Uterus (tissue), 4 donors: Measurements from ENCODE around the gene PLEKHA1. TPM values are rescaled to one million over a fixed set of nuclear protein-coding genes. Genes with fewer than 3 reads are reported as not detected.

ENCODE experiments used
- DNase-seq, 2 donors: peaks; one replicate each; pipeline ENCODE4 v3.0.0-alpha.2; 2019 to 2020
- H3K27ac ChIP-seq, 2 donors: fragments of 200-600 bp; sonication (generic); 1 replicate in 1 of 2; 2 replicates in 1 of 2; pipeline ENCODE4 v1.5.1; 2016 to 2018
- H3K27me3 ChIP-seq, 2 donors: fragments of 200-600 bp; sonication (generic); one replicate each; pipeline ENCODE4 v1.5.1; 2018 to 2019; ENCODE audit warnings: control low read depth in 1 of 2
- H3K36me3 ChIP-seq, 2 donors: fragments of 200-600 bp; sonication (generic); one replicate each; pipeline ENCODE4 v1.5.1; 2019; ENCODE audit warnings: control low read depth in 1 of 2
- H3K4me1 ChIP-seq, 2 donors: fragments of 200-600 bp; sonication (generic); one replicate each; pipeline ENCODE4 v1.5.1; 2018 to 2019; ENCODE audit warnings: control low read depth in 1 of 2
- H3K4me3 ChIP-seq, 2 donors: fragments of 200-600 bp; sonication (generic); 1 replicate in 1 of 2; 2 replicates in 1 of 2; pipeline ENCODE4 v1.5.1; 2018 to 2019; ENCODE audit warnings: mild to moderate bottlenecking in 1 of 2
- H3K9me3 ChIP-seq, 2 donors: fragments of 200-600 bp; sonication (generic); one replicate each; pipeline ENCODE4 v1.5.1; 2019; ENCODE audit warnings: control low read depth in 1 of 2
- POLR2A ChIP-seq, 2 donors: fragments of 450-650 bp; IDR thresholded peaks; one replicate each; pipeline ENCODE4 v1.6.1; 2016; ENCODE audit warnings: antibody characterized with exemption in 2 of 2, mild to moderate bottlenecking in 1 of 2, moderate library complexity in 1 of 2
- intact Hi-C: fragments of 100-400 bp; cut with DNase I; formaldehyde crosslinking; loops from one replicate; pipeline ENCODE4 v1.15.1; 2023; ENCODE audit warnings: low total_unique reads
- total RNA-seq, 4 donors: library from RNA; depleted of rRNA in 3 of 4; stranded (reverse); fragments of >200 nt in 3 of 4; gene quantifications; one replicate each; pipeline versions ENCODE4 v1.1.0 to v1.2.4, GENCODE V29; 2014 to 2023
- TF ChIP-seq, protein P1 (sequence below), 4 experiments: fragments of 200-600 bp in 2 of 4; fragments of 450-650 bp in 2 of 4; sonication (generic) in 2 of 4; IDR thresholded peaks; one replicate each; pipeline ENCODE4 v1.5.1; 2016 to 2019; ENCODE audit warnings: antibody characterized with exemption in 4 of 4, mild to moderate bottlenecking in 2 of 4, moderate library complexity in 1 of 4
- donor health status: DM: yes; HTN: yes; CAD: no.

The PLEKHA1 gene
- total RNA-seq, 4 donors from 2014 or later = 9.2 to 54.1 (median 29.0) TPM

DNA sequence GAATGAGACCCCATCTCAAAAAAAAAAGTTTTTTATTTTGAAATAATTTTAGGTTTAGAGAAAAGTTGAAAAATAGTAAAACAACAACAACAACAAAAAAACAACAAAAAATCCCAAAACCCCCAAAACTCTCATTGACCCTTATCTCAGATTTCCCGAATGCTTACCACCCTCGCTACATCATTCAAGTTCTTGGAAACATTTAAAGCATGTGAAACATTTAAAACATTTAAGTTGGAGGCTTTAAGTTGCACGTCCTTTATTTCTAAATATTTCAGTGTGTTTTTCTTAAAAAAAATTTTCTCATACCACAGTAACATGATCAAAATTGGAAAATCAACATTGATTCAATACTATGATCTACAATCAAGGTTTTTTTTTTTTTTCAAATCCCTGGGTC, 79.6 kb downstream of the PLEKHA1 start:
- DNase-seq = no peak
- intact Hi-C loops = no loop called here
- H3K4me1 ChIP-seq = no peaks in the 10 kb centered on the region
- H3K9me3 ChIP-seq = no peaks in the 10 kb centered on the region
- no peak overlapping the region for H3K27ac ChIP-seq
- H3K36me3 ChIP-seq = no peaks in the 10 kb centered on the region
- no peaks in the 10 kb centered on the region for H3K27me3 ChIP-seq
- TF ChIP-seq, protein P1, sequence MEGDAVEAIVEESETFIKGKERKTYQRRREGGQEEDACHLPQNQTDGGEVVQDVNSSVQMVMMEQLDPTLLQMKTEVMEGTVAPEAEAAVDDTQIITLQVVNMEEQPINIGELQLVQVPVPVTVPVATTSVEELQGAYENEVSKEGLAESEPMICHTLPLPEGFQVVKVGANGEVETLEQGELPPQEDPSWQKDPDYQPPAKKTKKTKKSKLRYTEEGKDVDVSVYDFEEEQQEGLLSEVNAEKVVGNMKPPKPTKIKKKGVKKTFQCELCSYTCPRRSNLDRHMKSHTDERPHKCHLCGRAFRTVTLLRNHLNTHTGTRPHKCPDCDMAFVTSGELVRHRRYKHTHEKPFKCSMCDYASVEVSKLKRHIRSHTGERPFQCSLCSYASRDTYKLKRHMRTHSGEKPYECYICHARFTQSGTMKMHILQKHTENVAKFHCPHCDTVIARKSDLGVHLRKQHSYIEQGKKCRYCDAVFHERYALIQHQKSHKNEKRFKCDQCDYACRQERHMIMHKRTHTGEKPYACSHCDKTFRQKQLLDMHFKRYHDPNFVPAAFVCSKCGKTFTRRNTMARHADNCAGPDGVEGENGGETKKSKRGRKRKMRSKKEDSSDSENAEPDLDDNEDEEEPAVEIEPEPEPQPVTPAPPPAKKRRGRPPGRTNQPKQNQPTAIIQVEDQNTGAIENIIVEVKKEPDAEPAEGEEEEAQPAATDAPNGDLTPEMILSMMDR (IDR thresholded peaks at IDR 0.05) = no peak
- no peak for TF ChIP-seq POLR2A (IDR thresholded peaks at IDR 0.05)
- H3K4me3 ChIP-seq = no peak overlapping the region

- H3K4me1 ChIP-seq = no peaks in the 10 kb centered on the region
- H3K4me3 ChIP-seq = no peak within 1 kb of the TSS
- H3K9me3 ChIP-seq = no peaks in the 10 kb centered on the region
- no peaks in the 10 kb centered on the region for H3K27me3 ChIP-seq
- no peak for DNase-seq
- intact Hi-C loops = no loop called here
- TF ChIP-seq POLR2A (IDR thresholded peaks at IDR 0.05) = no peak
- TF ChIP-seq, protein P1 (IDR thresholded peaks at IDR 0.05) = no peak
- no peak within 1 kb of the TSS for H3K27ac ChIP-seq
- no peaks in the 10 kb centered on the region for H3K36me3 ChIP-seq
Observed at GRCh38 chr10:122454603-122455080, 80.1 kb downstream of the PLEKHA1 start, which contains the start of gene ARMS2. Gene ARMS2 (plus strand): TSS chr10:122454653. CDS start chr10:122454728, 75 bp downstream.

- Histone ChIP-seq H3K4me1 (peaks cover 0 to 4% of the 10 kb centered on the region in 2 donors), H3K27ac (no peak overlapping the region), H3K27me3 (no peaks in the 10 kb centered on the region), H3K4me3 (no peak overlapping the region), H3K9me3 (no peaks in the 10 kb centered on the region), H3K36me3 (no peaks in the 10 kb centered on the region)
- TF ChIP-seq, protein P1 (IDR thresholded peaks at IDR 0.05) = no peak
- no peak for TF ChIP-seq POLR2A (IDR thresholded peaks at IDR 0.05)
- intact Hi-C loops = no loop called here
- DNase-seq = no peak
Observed at GRCh38 chr10:122455376-122456079, 81.0 kb downstream of the PLEKHA1 start.

- Histone ChIP-seq H3K4me3 (no peak overlapping the region), H3K27me3 (no peaks in the 10 kb centered on the region), H3K9me3 (no peaks in the 10 kb centered on the region), H3K4me1 (peaks cover 0 to 4% of the 10 kb centered on the region in 2 donors), H3K27ac (no peak overlapping the region), H3K36me3 (no peaks in the 10 kb centered on the region)
- intact Hi-C loops = no loop called here
- DNase-seq = no peak
- no peak for TF ChIP-seq POLR2A (IDR thresholded peaks at IDR 0.05)
- TF ChIP-seq, protein P1 (IDR thresholded peaks at IDR 0.05) = no peak
Observed at GRCh38 chr10:122457934-122458333, 83.4 kb downstream of the PLEKHA1 start.

- TF ChIP-seq POLR2A (IDR thresholded peaks at IDR 0.05) = no peak
- TF ChIP-seq, protein P1 (IDR thresholded peaks at IDR 0.05) = no peak
- Histone ChIP-seq H3K27me3 (no peaks in the 10 kb centered on the region), H3K4me1 (peaks cover 0 to 4% of the 10 kb centered on the region in 2 donors), H3K9me3 (no peaks in the 10 kb centered on the region), H3K4me3 (no peak overlapping the region), H3K27ac (no peak overlapping the region), H3K36me3 (no peaks in the 10 kb centered on the region)
- DNase-seq = no peak
- intact Hi-C loops = no loop called here
Observed at GRCh38 chr10:122458693-122459092, 84.2 kb downstream of the PLEKHA1 start.
